HCT116 (cell line): ENCODE measurements around the gene TNIP3. TPM values are rescaled to one million over a fixed set of nuclear protein-coding genes. Genes with fewer than 3 reads are reported as not detected.

ENCODE experiments used
- ATAC-seq: fragments of 200-7000 bp; cut with Tn5 transposase; 2 replicates; pipeline ENCODE4 v1.9.1; 2020; ENCODE audit warnings: mild to moderate bottlenecking, moderate library complexity
- BruUV-seq: library from RNA; stranded (reverse); fragments of 400-500 nt; replicated peaks from 2 replicates; lab custom pipeline; 2021; lab: Mats Ljungman, UMichigan
- CTCF ChIA-PET: fragments of 300-600 bp; sonication (Branson Sonifier 250); formaldehyde crosslinking; loops from one replicate; lab custom pipeline; 2021; ENCODE audit warnings: antibody characterized with exemption; lab: Charles Lee
- POLR2A ChIA-PET: fragments of 300-600, 350-600 bp; sonication (Branson Sonifier 250); formaldehyde crosslinking; loops from one replicate; lab custom pipeline; 2021; ENCODE audit warnings: antibody characterized with exemption; lab: Charles Lee
- RAD21 ChIA-PET, 2 experiments: fragments of 300-600 bp; sonication (Branson Sonifier 250); formaldehyde crosslinking; loops; one replicate each; lab custom pipeline; 2023; ENCODE audit warnings: low total read pairs in 2 of 2; ENCODE audit not compliant: uncharacterized antibody in 2 of 2, unreplicated experiment in 2 of 2, low non-redundant PET in 1 of 2; lab: Charles Lee
- DNase-seq: peaks from one replicate; pipeline ENCODE4 v3.0.0-alpha.2; 2010; ENCODE audit warnings: low read depth, low spot score
- H2AFZ ChIP-seq: fragments of 200-600 bp; shearing (Covaris generic), sonication (generic); 2 replicates; pipeline ENCODE4 v1.6.1; 2017; ENCODE audit warnings: low read depth, mixed run types, mixed read lengths, antibody characterized with exemption, low read length; ENCODE audit not compliant: poor library complexity, severe bottlenecking
- H3K27ac ChIP-seq: 2 replicates; pipeline ENCODE4 v1.5.1; 2012; ENCODE audit warnings: low read depth, low read length
- H3K27me3 ChIP-seq: fragments of 200-600 bp; sonication (generic); 2 replicates; pipeline ENCODE4 v1.6.1; 2016; ENCODE audit warnings: mixed run types, low read length, mixed read lengths; ENCODE audit not compliant: insufficient read depth
- H3K36me3 ChIP-seq, 2 experiments: fragments of 200-500 bp in 1 of 2; fragments of 200-600 bp in 1 of 2; sonication (Bioruptor generic) in 1 of 2; sonication (generic) in 1 of 2; 2 replicates each; pipeline versions ENCODE4 v1.5.1 to v1.6.1; 2014 to 2016; ENCODE audit warnings: low read length in 2 of 2, inconsistent platforms in 1 of 2, mixed read lengths in 1 of 2, mixed run types in 1 of 2; ENCODE audit not compliant: insufficient read depth in 2 of 2, control insufficient read depth in 1 of 2
- H3K4me1 ChIP-seq, 2 experiments: fragments of 200-600 bp in 1 of 2; sonication (generic) in 1 of 2; 2 replicates each; pipeline versions ENCODE4 v1.5.1 to v1.6.1; 2012 to 2017; ENCODE audit warnings: low read length in 2 of 2, inconsistent platforms in 1 of 2, mild to moderate bottlenecking in 1 of 2, mixed read lengths in 1 of 2, mixed run types in 1 of 2, moderate library complexity in 1 of 2; ENCODE audit not compliant: insufficient read depth in 2 of 2, control insufficient read depth in 1 of 2
- H3K4me2 ChIP-seq: fragments of 200-600 bp; sonication (generic); 2 replicates; pipeline ENCODE4 v1.6.1; 2017; ENCODE audit warnings: mixed run types, low read length, mixed read lengths
- H3K4me3 ChIP-seq, 2 experiments: fragments of 200-600 bp in 1 of 2; sonication (generic) in 1 of 2; replicated peaks in 1 of 2; 2 replicates each; pipeline ENCODE4 v1.5.1; 2011 to 2016; ENCODE audit warnings: low read length in 2 of 2, control low read depth in 1 of 2, low read depth in 1 of 2, mild to moderate bottlenecking in 1 of 2, mixed read lengths in 1 of 2, mixed run types in 1 of 2
- H3K79me2 ChIP-seq: fragments of 200-600 bp; sonication (generic); 2 replicates; pipeline ENCODE4 v1.6.1; 2017; ENCODE audit warnings: mild to moderate bottlenecking, mixed run types, low read length, moderate library complexity, mixed read lengths; ENCODE audit not compliant: insufficient read depth
- H3K9ac ChIP-seq: fragments of 200-600 bp; sonication (generic); 2 replicates; pipeline ENCODE4 v1.6.1; 2016; ENCODE audit warnings: low read length, mixed read lengths
- H3K9me2 ChIP-seq: fragments of 200-600 bp; sonication (generic), shearing (Covaris generic); 2 replicates; pipeline ENCODE4 v1.6.1; 2017; ENCODE audit warnings: mixed run types, mild to moderate bottlenecking, moderate library complexity; ENCODE audit not compliant: insufficient read depth
- H3K9me3 ChIP-seq, 2 experiments: fragments of 200-500 bp in 1 of 2; fragments of 200-600 bp in 1 of 2; sonication (Bioruptor generic) in 1 of 2; sonication (generic) in 1 of 2; 2 replicates each; pipeline ENCODE4 v1.6.1; 2014 to 2017; ENCODE audit warnings: low read length in 2 of 2, mixed read lengths in 2 of 2, inconsistent platforms in 1 of 2, low read depth in 1 of 2, mild to moderate bottlenecking in 1 of 2, mixed run types in 1 of 2, moderate library complexity in 1 of 2; ENCODE audit not compliant: control insufficient read depth in 1 of 2, insufficient read depth in 1 of 2
- H4K20me1 ChIP-seq: fragments of 200-600 bp; sonication (generic), shearing (Covaris generic); 2 replicates; pipeline ENCODE4 v1.6.1; 2017; ENCODE audit warnings: mixed run types, mild to moderate bottlenecking, moderate library complexity; ENCODE audit not compliant: insufficient read depth
- ATF3 ChIP-seq: IDR thresholded peaks from 2 replicates; pipeline ENCODE4 v1.6.1; 2012
- CBX3 ChIP-seq: IDR thresholded peaks from 2 replicates; pipeline ENCODE4 v1.6.1; 2012; ENCODE audit warnings: low read depth
- CEBPB ChIP-seq: IDR thresholded peaks from 2 replicates; pipeline ENCODE4 v1.6.1; 2012; ENCODE audit warnings: low read depth
- EGR1 ChIP-seq: IDR thresholded peaks from 2 replicates; pipeline ENCODE4 v1.6.1; 2012; ENCODE audit warnings: low read depth
- ELF1 ChIP-seq: IDR thresholded peaks from 2 replicates; pipeline ENCODE4 v1.6.1; 2012; ENCODE audit warnings: low read depth, borderline replicate concordance
- EZH2 ChIP-seq: fragments of 200-600 bp; sonication (generic); IDR thresholded peaks from 2 replicates; pipeline ENCODE4 v1.6.1; 2017; ENCODE audit warnings: antibody characterized with exemption, mixed run types
- EZH2phosphoT487 ChIP-seq: fragments of 200-600 bp; IDR thresholded peaks from 2 replicates; pipeline ENCODE4 v1.6.1; 2018; ENCODE audit warnings: antibody characterized with exemption, borderline replicate concordance
- FOSL1 ChIP-seq: IDR thresholded peaks from 2 replicates; pipeline ENCODE4 v1.6.1; 2012; ENCODE audit warnings: low read depth
- JUND ChIP-seq: IDR thresholded peaks from 2 replicates; pipeline ENCODE4 v1.6.1; 2012
- MAX ChIP-seq: IDR thresholded peaks from 2 replicates; pipeline ENCODE4 v1.6.1; 2012
- POLR2A ChIP-seq: IDR thresholded peaks from 2 replicates; pipeline ENCODE4 v1.7.0; 2011; ENCODE audit warnings: borderline replicate concordance; ENCODE audit not compliant: insufficient read depth, insufficient read length; ENCODE audit errors: extremely low read depth
- POLR2AphosphoS5 ChIP-seq: IDR thresholded peaks from 2 replicates; pipeline ENCODE4 v1.6.1; 2011; ENCODE audit warnings: mild to moderate bottlenecking, low read depth, low read length, moderate library complexity
- REST ChIP-seq: IDR thresholded peaks from 2 replicates; pipeline ENCODE4 v1.6.1; 2012; ENCODE audit warnings: low read depth
- SIN3A ChIP-seq: IDR thresholded peaks from 2 replicates; pipeline ENCODE4 v1.6.1; 2012; ENCODE audit warnings: low read depth
- SRF ChIP-seq: IDR thresholded peaks from 2 replicates; pipeline ENCODE4 v1.6.1; 2012; ENCODE audit warnings: low read depth
- TCF7L2 ChIP-seq: IDR thresholded peaks from 2 replicates; pipeline ENCODE4 v1.7.0; 2011; ENCODE audit warnings: borderline replicate concordance, inconsistent platforms; ENCODE audit not compliant: insufficient read depth, insufficient read length; ENCODE audit errors: extremely low read depth
- ZBTB33 ChIP-seq: IDR thresholded peaks from 2 replicates; pipeline ENCODE4 v1.6.1; 2011; ENCODE audit warnings: mild to moderate bottlenecking, low read length, moderate library complexity; ENCODE audit not compliant: insufficient replicate concordance; ENCODE audit errors: extremely low read depth
- ZNF274 ChIP-seq: fragments of 200-500 bp; sonication (Bioruptor generic); IDR thresholded peaks from 2 replicates; pipeline ENCODE4 v1.6.1; 2014; ENCODE audit warnings: mild to moderate bottlenecking, low read depth, low read length, inconsistent platforms
- intact Hi-C: fragments of 100-400 bp; cut with micrococcal nuclease; formaldehyde crosslinking; loops from 2 replicates; pipeline ENCODE4 v1.10.0; 2022
- total RNA-seq: library from RNA; stranded (reverse); gene quantifications from one replicate; pipeline ENCODE4 v1.2.1, GENCODE V29; 2021; ENCODE audit not compliant: unreplicated experiment

Gene TNIP3
- total RNA-seq, 1 experiment from 2014 or later, result not detected

- ChIA-PET RAD21 (no interaction called here), CTCF (no interaction called here), POLR2A (no interaction called here)
- no peak for ATAC-seq
- no peaks in the 10 kb centered on the region for H3K36me3 ChIP-seq
- H3K27me3 ChIP-seq, result no peaks in the 10 kb centered on the region
- H3K79me2 ChIP-seq, result no peaks in the 10 kb centered on the region
- no TSS peak for BruUV-seq
- TF ChIP-seq SRF, result no peak
- TF ChIP-seq CEBPB, result no peak
- TF ChIP-seq EZH2, result no peak
- TF ChIP-seq ELF1, result no peak
- TF ChIP-seq POLR2A, result no peak
- TF ChIP-seq FOSL1, result no peak
- TF ChIP-seq MAX, result no peak
- no peak for TF ChIP-seq JUND
- TF ChIP-seq CBX3, result no peak
- no peak for TF ChIP-seq SIN3A
- TF ChIP-seq POLR2AphosphoS5, result no peak
- TF ChIP-seq ZNF274, result no peak
- no peak for TF ChIP-seq ATF3
- TF ChIP-seq EZH2phosphoT487, result no peak
- no peak for TF ChIP-seq TCF7L2
- no peak for TF ChIP-seq REST
- TF ChIP-seq ZBTB33, result no peak
- no peak for TF ChIP-seq EGR1
- no peak overlapping the region for H3K4me3 ChIP-seq
- no peaks in the 10 kb centered on the region for H3K9me2 ChIP-seq
- intact Hi-C loops, result no loop called here
- no peak overlapping the region for H3K4me2 ChIP-seq
- H3K4me1 ChIP-seq, result no peaks in the 10 kb centered on the region
- no peak overlapping the region for H2AFZ ChIP-seq
- no peak overlapping the region for H3K9ac ChIP-seq
- no peaks in the 10 kb centered on the region for H3K9me3 ChIP-seq
- H3K27ac ChIP-seq, result no peak overlapping the region
- no peak for DNase-seq
- H4K20me1 ChIP-seq, result no peaks in the 10 kb centered on the region
Observed at GRCh38 chr4:121148000-121148399, 16.1 kb downstream of the TNIP3 start.
